H1 (cell line): Measurements from ENCODE around the gene KISS1. TPM values are rescaled to one million over a fixed set of nuclear protein-coding genes. Genes with fewer than 3 reads are reported as not detected.
"Not testable (repeated sequence)": the region's sequence is repeated elsewhere in the genome, so short reads cannot be mapped to it uniquely, and the experiment has no call there.

Experiments
- CTCF ChIA-PET: fragments of 300-600 bp; sonication (Branson Sonifier 250); formaldehyde crosslinking; loops from one replicate; lab custom pipeline; 2021; ENCODE audit not compliant: partially characterized antibody; lab: Charles Lee
- POLR2A ChIA-PET: fragments of 300-600 bp; sonication (Branson Sonifier 250); formaldehyde crosslinking; loops from one replicate; lab custom pipeline; 2021; ENCODE audit warnings: inconsistent platforms; ENCODE audit not compliant: partially characterized antibody; lab: Charles Lee
- DNase-seq, 2 experiments: peaks; one replicate each; pipeline versions ENCODE4 v3.0.0 to v3.0.0-alpha.2; 2010 to 2022; ENCODE audit warnings: low spot score in 2 of 2, low read depth in 1 of 2, mixed read lengths in 1 of 2
- FAIRE-seq: peaks from 2 replicates; lab custom pipeline; 2011; peaks lifted over from hg19 to GRCh38; lab: Jason Lieb, UNC
- H2AFZ ChIP-seq: 2 replicates; pipeline ENCODE4 v1.8.1; 2012; ENCODE audit warnings: low read length, inconsistent platforms
- H2AK5ac ChIP-seq: 2 replicates; pipeline ENCODE4 v1.6.1; 2013; ENCODE audit warnings: low read depth, low read length
- H2BK120ac ChIP-seq: replicated peaks from 2 replicates; pipeline ENCODE3; 2013; ENCODE audit warnings: low read depth, low read length, inconsistent platforms
- H2BK12ac ChIP-seq: 2 replicates; pipeline ENCODE4 v1.6.1; 2013; ENCODE audit warnings: low read depth, low read length
- H2BK15ac ChIP-seq: 2 replicates; pipeline ENCODE4 v1.6.1; 2013; ENCODE audit warnings: low read length
- H2BK20ac ChIP-seq: 2 replicates; pipeline ENCODE4 v1.6.1; 2013; ENCODE audit warnings: low read length
- H2BK5ac ChIP-seq: 2 replicates; pipeline ENCODE4 v1.6.1; 2013; ENCODE audit warnings: low read depth, low read length
- H3K14ac ChIP-seq: 2 replicates; pipeline ENCODE4 v1.6.1; 2013; ENCODE audit warnings: inconsistent platforms; ENCODE audit not compliant: insufficient read length
- H3K18ac ChIP-seq: 2 replicates; pipeline ENCODE4 v1.6.1; 2013; ENCODE audit warnings: low read length; ENCODE audit errors: extremely low read depth
- H3K23ac ChIP-seq: 2 replicates; pipeline ENCODE4 v1.6.1; 2013; ENCODE audit warnings: inconsistent platforms; ENCODE audit not compliant: insufficient read length
- H3K23me2 ChIP-seq: 2 replicates; pipeline ENCODE4 v1.6.1; 2013; ENCODE audit warnings: low read depth, low read length
- H3K27ac ChIP-seq: 2 replicates; pipeline ENCODE4 v1.6.1; 2011; ENCODE audit warnings: low read depth, low read length, inconsistent platforms
- H3K27me3 ChIP-seq, 4 experiments: replicated peaks in 1 of 4; 1 replicate in 1 of 4; 2 replicates in 3 of 4; pipeline versions ENCODE4 v1.6.1 to v1.8.1; 2011 to 2013; ENCODE audit warnings: low read length in 3 of 4, mild to moderate bottlenecking in 3 of 4, inconsistent platforms in 2 of 4, mixed read lengths in 2 of 4, moderate library complexity in 1 of 4; ENCODE audit not compliant: control insufficient read depth in 3 of 4, insufficient read depth in 3 of 4; ENCODE audit errors: extremely low read depth in 1 of 4
- H3K36me3 ChIP-seq, 4 experiments: 2 replicates each; pipeline versions ENCODE4 v1.6.1 to v1.8.1; 2011 to 2013; ENCODE audit warnings: mild to moderate bottlenecking in 4 of 4, low read length in 3 of 4, moderate library complexity in 2 of 4, control low read depth in 1 of 4, inconsistent platforms in 1 of 4; ENCODE audit not compliant: insufficient read depth in 4 of 4, control insufficient read depth in 2 of 4
- H3K4ac ChIP-seq: replicated peaks from 2 replicates; pipeline ENCODE3; 2013; ENCODE audit warnings: low read length, low read depth, mixed read lengths, inconsistent platforms; ENCODE audit not compliant: insufficient read length
- H3K4me1 ChIP-seq, 4 experiments: replicated peaks in 1 of 4; 1 replicate in 1 of 4; 2 replicates in 3 of 4; pipeline versions ENCODE4 v1.6.1 to v1.8.1; 2011 to 2013; ENCODE audit warnings: low read length in 3 of 4, inconsistent platforms in 2 of 4, mixed read lengths in 1 of 4; ENCODE audit not compliant: insufficient read depth in 4 of 4, control insufficient read depth in 3 of 4
- H3K4me2 ChIP-seq, 2 experiments: 2 replicates each; pipeline versions ENCODE4 v1.6.1 to v1.8.1; 2011 to 2013; ENCODE audit warnings: low read depth in 2 of 2, low read length in 2 of 2, control low read depth in 1 of 2, inconsistent platforms in 1 of 2, mild to moderate bottlenecking in 1 of 2; ENCODE audit not compliant: insufficient read depth in 1 of 2
- H3K4me3 ChIP-seq, 4 experiments: fragments of 200-600, 300-600 bp in 1 of 4; sonication (generic), shearing (Covaris generic), sonication (Bioruptor Twin) in 1 of 4; 2 replicates each; pipeline versions ENCODE4 v1.5.1 to v1.8.1; 2011 to 2016; ENCODE audit warnings: low read length in 4 of 4, low read depth in 3 of 4, control low read depth in 2 of 4, inconsistent platforms in 2 of 4, mild to moderate bottlenecking in 2 of 4, mixed read lengths in 1 of 4, moderate library complexity in 1 of 4; ENCODE audit not compliant: insufficient read depth in 2 of 4; ENCODE audit errors: extremely low read depth in 1 of 4
- H3K56ac ChIP-seq: replicated peaks from 2 replicates; pipeline ENCODE3; 2013; ENCODE audit warnings: low read depth, mild to moderate bottlenecking, mixed read lengths, low read length, inconsistent platforms; ENCODE audit not compliant: insufficient read length
- H3K79me1 ChIP-seq: 2 replicates; pipeline ENCODE4 v1.6.1; 2013; ENCODE audit warnings: low read depth, low read length, control low read depth
- H3K79me2 ChIP-seq, 2 experiments: 2 replicates each; pipeline versions ENCODE4 v1.6.1 to v1.8.1; 2012 to 2013; ENCODE audit warnings: low read length in 2 of 2, mild to moderate bottlenecking in 2 of 2, inconsistent platforms in 1 of 2; ENCODE audit not compliant: insufficient read depth in 2 of 2, control insufficient read depth in 1 of 2
- H3K9ac ChIP-seq, 4 experiments: replicated peaks in 1 of 4; 1 replicate in 1 of 4; 2 replicates in 3 of 4; pipeline versions ENCODE4 v1.6.1 to v1.8.1; 2011 to 2013; ENCODE audit warnings: low read depth in 3 of 4, low read length in 3 of 4, control low read depth in 2 of 4, mild to moderate bottlenecking in 2 of 4, moderate library complexity in 2 of 4, inconsistent platforms in 1 of 4; ENCODE audit errors: extremely low read depth in 1 of 4
- H3K9me3 ChIP-seq, 2 experiments: 2 replicates each; pipeline versions ENCODE4 v1.6.1 to v1.8.1; 2012 to 2013; ENCODE audit warnings: mild to moderate bottlenecking in 2 of 2, moderate library complexity in 2 of 2, control low read depth in 1 of 2, inconsistent platforms in 1 of 2, low read depth in 1 of 2, low read length in 1 of 2, mixed read lengths in 1 of 2; ENCODE audit not compliant: insufficient read depth in 2 of 2
- H4K20me1 ChIP-seq, 2 experiments: replicated peaks in 1 of 2; 2 replicates each; pipeline versions ENCODE3 to v1.8.1; 2011 to 2013; ENCODE audit warnings: inconsistent platforms in 2 of 2, low read length in 2 of 2, mild to moderate bottlenecking in 1 of 2; ENCODE audit not compliant: insufficient read depth in 2 of 2, control insufficient read depth in 1 of 2
- H4K5ac ChIP-seq: 2 replicates; pipeline ENCODE4 v1.6.1; 2013; ENCODE audit warnings: low read length, low read depth, mixed read lengths, inconsistent platforms; ENCODE audit not compliant: insufficient read length
- H4K8ac ChIP-seq: 2 replicates; pipeline ENCODE4 v1.8.0; 2013; ENCODE audit warnings: mild to moderate bottlenecking, moderate library complexity, low read length, inconsistent platforms; ENCODE audit not compliant: insufficient read depth; ENCODE audit errors: extremely low read depth
- H4K91ac ChIP-seq: replicated peaks from 2 replicates; pipeline ENCODE3; 2013; ENCODE audit warnings: low read length, mixed read lengths, inconsistent platforms; ENCODE audit not compliant: insufficient read length
- WGBS, 2 experiments: shearing (Covaris generic) in 1 of 2; methylation state at CpG; one replicate each; pipeline versions ENCODE4 v1.1.6 to v1.1.7; 2013 to 2015; ENCODE audit warnings: low lambda C conversion rate in 2 of 2, mixed read lengths in 2 of 2, inconsistent platforms in 1 of 2, low coverage in 1 of 2, missing lambda C conversion rate in 1 of 2; ENCODE audit not compliant: insufficient replicate concordance in 2 of 2, insufficient coverage in 1 of 2, insufficient read length in 1 of 2; ENCODE audit errors: extremely low coverage in 1 of 2, missing lambda C conversion rate in 1 of 2; 5-methylcytosine and 5-hydroxymethylcytosine counted together
- polyA plus RNA-seq, 7 experiments: library from polyadenylated mRNA; depleted of rRNA in 3 of 7; stranded (reverse) in 5 of 7; unstranded in 2 of 7; fragments of >200 nt in 5 of 7; fragments of 200-250 nt in 2 of 7; gene quantifications; 1 replicate in 5 of 7; 2 replicates in 1 of 7; 4 replicates in 1 of 7; pipeline versions ENCODE4 v1.2.1 to v1.2.3, GENCODE V29; 2011 to 2013; ENCODE audit warnings: missing spikeins in 2 of 7, mixed read lengths in 2 of 7
- total RNA-seq: library from RNA; stranded (reverse); fragmentation: NEBNext Ultra II Directional; extraction: Animal tissue kit (Norgen Biotek cat#: 25700); gene quantifications from 2 replicates; pipeline ENCODE4 v1.2.1, GENCODE V29; 2021

Gene KISS1
- total and polyA plus RNA-seq, 2 of the 8 experiments (the other 6 are each of a cell fraction or from before 2014, with no cell fraction given): 0.71 TPM; not detected in 1

GRCh38 chr1:204239401-204239800, 43.1 kb upstream of the KISS1 start:
- H2BK20ac ChIP-seq, H3K23ac ChIP-seq, H3K27ac ChIP-seq, H4K91ac ChIP-seq, H3K4me1 ChIP-seq, H4K5ac ChIP-seq, H2AK5ac ChIP-seq, FAIRE-seq, H4K8ac ChIP-seq, H3K36me3 ChIP-seq, H3K56ac ChIP-seq, H3K23me2 ChIP-seq, H3K18ac ChIP-seq, H2BK120ac ChIP-seq, H3K4ac ChIP-seq, H3K4me2 ChIP-seq, H2AFZ ChIP-seq, H2BK12ac ChIP-seq, H4K20me1 ChIP-seq, H3K9me3 ChIP-seq, H3K79me2 ChIP-seq, H2BK15ac ChIP-seq, H2BK5ac ChIP-seq, H3K27me3 ChIP-seq, H3K79me1 ChIP-seq, H3K14ac ChIP-seq, DNase-seq, POLR2A ChIA-PET, CTCF ChIA-PET, H3K4me3 ChIP-seq, H3K9ac ChIP-seq: not testable (repeated sequence)
- 74% methylated on average over 3 of the region's 3 CpGs; no CpG with 5 or more reads in 1 of the 2 experiments for WGBS, 2 experiments

GRCh38 chr1:204238520-204238919, 42.2 kb upstream of the KISS1 start:
- H2BK120ac ChIP-seq, H2BK5ac ChIP-seq, H4K8ac ChIP-seq, H3K4me1 ChIP-seq, H2BK12ac ChIP-seq, DNase-seq, H3K4me3 ChIP-seq, H2AK5ac ChIP-seq, POLR2A ChIA-PET, H3K79me2 ChIP-seq, H3K36me3 ChIP-seq, H3K27me3 ChIP-seq, H2BK20ac ChIP-seq, H3K23me2 ChIP-seq, H4K20me1 ChIP-seq, H4K91ac ChIP-seq, H4K5ac ChIP-seq, CTCF ChIA-PET, H3K27ac ChIP-seq, H3K4ac ChIP-seq, H3K9ac ChIP-seq, H2AFZ ChIP-seq, FAIRE-seq, H3K79me1 ChIP-seq, H3K18ac ChIP-seq, H3K4me2 ChIP-seq, H3K14ac ChIP-seq, H3K23ac ChIP-seq, H2BK15ac ChIP-seq, H3K9me3 ChIP-seq, H3K56ac ChIP-seq: not testable (repeated sequence)
- WGBS, 2 experiments: 79% methylated on average over 2 of the region's 2 CpGs; no CpG with 5 or more reads in 1 of the 2 experiments
